Measurements from ENCODE around the gene PADI2. TPM values are rescaled to one million over a fixed set of nuclear protein-coding genes. Genes with fewer than 3 reads are reported as not detected.

PADI2 gene
- total RNA-seq, 1 experiment from 2014 or later, result 0.16 TPM

DNA sequence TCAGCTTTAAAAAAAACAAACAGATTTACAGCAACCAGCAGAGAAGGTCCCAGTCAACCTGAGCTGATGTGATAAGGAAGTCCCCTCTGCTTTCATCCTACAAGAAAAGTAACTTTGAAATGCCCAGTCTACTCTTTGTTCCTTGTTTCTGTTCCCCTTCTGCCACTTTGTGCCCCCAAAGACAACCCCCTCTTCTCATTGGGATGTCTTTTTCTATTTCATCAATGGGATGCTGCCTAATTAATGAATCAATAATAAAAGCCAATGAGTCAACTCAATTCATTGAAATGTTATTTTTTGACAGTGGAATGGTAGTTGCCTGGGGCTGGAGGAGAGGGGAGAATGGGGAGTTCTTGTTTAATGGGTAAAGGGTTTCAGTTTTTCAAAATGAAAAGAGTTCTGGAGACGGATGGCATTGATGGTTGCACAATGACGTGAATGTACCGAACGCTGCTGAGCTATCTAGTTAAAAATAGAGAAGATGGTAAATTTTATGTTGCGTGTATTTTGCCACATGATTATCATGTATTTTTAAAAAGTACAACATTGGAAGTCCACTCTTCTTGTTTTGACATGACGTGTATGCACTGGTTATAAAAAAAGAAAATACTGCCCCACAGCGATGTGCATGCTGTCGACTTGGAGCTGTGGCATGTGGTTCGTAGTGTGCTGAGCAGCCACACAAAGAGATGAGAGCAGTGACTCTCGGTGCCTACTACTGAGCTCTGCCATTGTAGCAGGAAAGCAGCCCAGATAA, 22.4 kb upstream of the PADI2 start:
- POLR2A ChIA-PET, result no interaction called here
- intact Hi-C loops (cut with micrococcal nuclease), result no loop called here
- H3K27ac Mint-ChIP-seq (ENCODE audit: low read depth, unreplicated experiment), result no peak overlapping the region

DNA sequence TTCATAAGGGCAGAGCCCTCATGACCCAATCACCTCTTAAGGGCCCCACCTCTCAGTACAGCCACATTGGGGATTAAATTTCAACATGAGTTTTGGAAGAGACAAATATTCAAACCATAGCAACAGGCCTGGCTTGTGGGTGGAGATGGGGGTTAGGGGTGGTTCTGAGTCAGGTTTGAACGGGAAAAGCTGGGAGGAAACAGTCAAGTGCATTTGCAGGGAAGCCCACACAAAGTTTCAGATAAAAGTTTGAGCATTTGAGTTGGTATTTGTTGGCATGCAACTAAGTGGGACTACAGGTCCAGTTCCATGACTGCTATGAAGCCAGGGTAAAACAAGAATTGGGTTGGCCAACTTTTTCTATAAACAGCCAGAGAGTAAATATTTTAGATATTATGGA, 21.0 kb upstream of the PADI2 start:
- BruUV-seq (replicated peaks), result no TSS peak

More for the DNA sequence above, 22.4 kb upstream of the PADI2 start:
- no peak overlapping the region for H3K4me3 Mint-ChIP-seq (ENCODE audit: unreplicated experiment)
- no peaks in the 10 kb centered on the region for H3K27me3 Mint-ChIP-seq (ENCODE audit: insufficient read depth, unreplicated experiment)
- CTCF ChIA-PET, result interaction anchor here (1.4 kb wide), 1 partner anchor 195 kb away, joined by 4 read pairs; no protein-coding TSS in a partner anchor
- TF ChIP-seq, protein P1, sequence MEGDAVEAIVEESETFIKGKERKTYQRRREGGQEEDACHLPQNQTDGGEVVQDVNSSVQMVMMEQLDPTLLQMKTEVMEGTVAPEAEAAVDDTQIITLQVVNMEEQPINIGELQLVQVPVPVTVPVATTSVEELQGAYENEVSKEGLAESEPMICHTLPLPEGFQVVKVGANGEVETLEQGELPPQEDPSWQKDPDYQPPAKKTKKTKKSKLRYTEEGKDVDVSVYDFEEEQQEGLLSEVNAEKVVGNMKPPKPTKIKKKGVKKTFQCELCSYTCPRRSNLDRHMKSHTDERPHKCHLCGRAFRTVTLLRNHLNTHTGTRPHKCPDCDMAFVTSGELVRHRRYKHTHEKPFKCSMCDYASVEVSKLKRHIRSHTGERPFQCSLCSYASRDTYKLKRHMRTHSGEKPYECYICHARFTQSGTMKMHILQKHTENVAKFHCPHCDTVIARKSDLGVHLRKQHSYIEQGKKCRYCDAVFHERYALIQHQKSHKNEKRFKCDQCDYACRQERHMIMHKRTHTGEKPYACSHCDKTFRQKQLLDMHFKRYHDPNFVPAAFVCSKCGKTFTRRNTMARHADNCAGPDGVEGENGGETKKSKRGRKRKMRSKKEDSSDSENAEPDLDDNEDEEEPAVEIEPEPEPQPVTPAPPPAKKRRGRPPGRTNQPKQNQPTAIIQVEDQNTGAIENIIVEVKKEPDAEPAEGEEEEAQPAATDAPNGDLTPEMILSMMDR (IDR thresholded peaks at IDR 0.05; ENCODE audit: unreplicated experiment), result no peak
- no peak for DNase-seq (ENCODE audit: unreplicated experiment)
- H3K4me1 Mint-ChIP-seq (ENCODE audit: insufficient read depth, unreplicated experiment), result peaks cover 13% of the 10 kb centered on the region
- H3K36me3 Mint-ChIP-seq (ENCODE audit: insufficient read depth, unreplicated experiment), result no peaks in the 10 kb centered on the region
- H3K9me3 Mint-ChIP-seq (ENCODE audit: unreplicated experiment), result no peaks in the 10 kb centered on the region
- no TSS peak for BruUV-seq (replicated peaks)

DNA sequence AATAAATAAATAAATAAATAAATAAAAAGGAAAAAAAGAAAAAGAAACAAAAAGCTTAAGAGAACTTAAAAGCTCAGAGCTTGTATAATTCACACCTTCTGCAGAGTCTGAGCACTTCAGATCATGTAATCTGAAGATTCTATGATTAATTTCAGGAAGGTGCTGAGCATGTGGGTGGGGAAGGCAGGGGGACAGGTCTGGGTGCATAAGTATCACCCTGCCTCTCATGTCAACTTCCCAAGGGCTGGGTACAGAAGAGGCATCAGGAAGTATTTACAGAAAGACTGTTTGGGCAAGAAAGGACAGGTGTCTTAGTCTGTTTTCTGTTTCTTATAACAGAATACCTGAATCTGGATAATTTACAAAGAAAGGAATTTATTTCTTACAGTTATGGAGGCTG, 20.4 kb upstream of the PADI2 start:
- intact Hi-C loops (cut with micrococcal nuclease), result no loop called here
- TF ChIP-seq, protein P1 (IDR thresholded peaks at IDR 0.05; ENCODE audit: unreplicated experiment), result no peak
- Mint-ChIP-seq H3K27me3 (ENCODE audit: insufficient read depth, unreplicated experiment) (no peaks in the 10 kb centered on the region), H3K9me3 (ENCODE audit: unreplicated experiment) (no peaks in the 10 kb centered on the region), H3K36me3 (ENCODE audit: insufficient read depth, unreplicated experiment) (no peaks in the 10 kb centered on the region), H3K4me1 (ENCODE audit: insufficient read depth, unreplicated experiment) (peaks cover 9% of the 10 kb centered on the region), H3K27ac (ENCODE audit: low read depth, unreplicated experiment) (no peak overlapping the region), H3K4me3 (ENCODE audit: unreplicated experiment) (no peak overlapping the region)
- POLR2A ChIA-PET, result no interaction called here
- BruUV-seq (replicated peaks), result no TSS peak
- DNase-seq (ENCODE audit: unreplicated experiment), result no peak
- CTCF ChIA-PET, result no interaction called here

More for the DNA sequence above, 21.0 kb upstream of the PADI2 start:
- TF ChIP-seq, protein P1 (IDR thresholded peaks at IDR 0.05; ENCODE audit: unreplicated experiment), result no peak
- no peak for DNase-seq (ENCODE audit: unreplicated experiment)
- ChIA-PET CTCF (interaction anchor here (0.7 kb wide), 1 partner anchor 96 kb away, joined by 3 read pairs; no protein-coding TSS in a partner anchor), POLR2A (no interaction called here)
- intact Hi-C loops (cut with micrococcal nuclease), result no loop called here
- H3K27ac Mint-ChIP-seq (ENCODE audit: low read depth, unreplicated experiment), result no peak overlapping the region
- H3K36me3 Mint-ChIP-seq (ENCODE audit: insufficient read depth, unreplicated experiment), result no peaks in the 10 kb centered on the region
- H3K4me1 Mint-ChIP-seq (ENCODE audit: insufficient read depth, unreplicated experiment), result peaks cover 9% of the 10 kb centered on the region
- H3K4me3 Mint-ChIP-seq (ENCODE audit: unreplicated experiment), result no peak overlapping the region
- H3K9me3 Mint-ChIP-seq (ENCODE audit: unreplicated experiment), result no peaks in the 10 kb centered on the region
- no peaks in the 10 kb centered on the region for H3K27me3 Mint-ChIP-seq (ENCODE audit: insufficient read depth, unreplicated experiment)

DNA sequence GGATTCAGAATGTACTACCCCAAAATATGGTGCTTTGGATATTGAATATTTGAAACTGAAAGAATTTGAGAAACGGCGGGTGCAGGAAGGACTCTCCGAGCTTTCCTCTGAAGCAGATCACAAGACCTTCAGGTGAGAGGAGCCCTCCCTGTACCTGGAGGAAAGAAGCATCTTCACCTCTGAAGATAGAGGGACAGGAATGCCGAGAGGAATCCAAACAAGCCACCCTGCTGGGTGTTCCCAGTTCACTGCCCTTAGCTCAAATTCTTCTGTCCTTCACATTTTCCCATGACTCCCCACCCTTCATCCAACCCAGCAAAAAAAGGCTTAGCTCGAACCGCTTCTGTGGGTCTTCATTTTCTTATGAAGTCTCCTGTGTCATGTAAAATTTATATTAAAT, 18.2 kb upstream of the PADI2 start:
- peaks cover 9% of the 10 kb centered on the region for H3K4me1 Mint-ChIP-seq (ENCODE audit: insufficient read depth, unreplicated experiment)
- no peaks in the 10 kb centered on the region for H3K9me3 Mint-ChIP-seq (ENCODE audit: unreplicated experiment)
- BruUV-seq (replicated peaks), result no TSS peak
- no peaks in the 10 kb centered on the region for H3K27me3 Mint-ChIP-seq (ENCODE audit: insufficient read depth, unreplicated experiment)
- no peak for DNase-seq (ENCODE audit: unreplicated experiment)
- intact Hi-C loops (cut with micrococcal nuclease), result no loop called here
- H3K27ac Mint-ChIP-seq (ENCODE audit: low read depth, unreplicated experiment), result no peak overlapping the region
- ChIA-PET POLR2A (no interaction called here), CTCF (interaction anchor here (1.5 to 1.8 kb wide), 2 partner anchors 12 to 100 kb away, joined by 6 to 11 read pairs; no protein-coding TSS in a partner anchor)
- TF ChIP-seq, protein P1 (IDR thresholded peaks at IDR 0.05; ENCODE audit: unreplicated experiment), result no peak
- H3K36me3 Mint-ChIP-seq (ENCODE audit: insufficient read depth, unreplicated experiment), result no peaks in the 10 kb centered on the region
- no peak overlapping the region for H3K4me3 Mint-ChIP-seq (ENCODE audit: unreplicated experiment)

Data from MCF 10A (cell line).